MCF 10A (cell line): ENCODE data around the gene TUBGCP3. TPM values are rescaled to one million over a fixed set of nuclear protein-coding genes. Genes with fewer than 3 reads are reported as not detected.

Experiments used
- BruUV-seq: library from RNA; stranded (reverse); fragments of 400-500 nt; replicated peaks from 2 replicates; lab custom pipeline; 2021; lab: Mats Ljungman, UMichigan
- CTCF ChIA-PET: fragments of 300-600 bp; sonication (Branson Sonifier 250); formaldehyde crosslinking; extraction: SDS; loops from one replicate; lab custom pipeline; 2021; ENCODE audit warnings: antibody characterized with exemption, inconsistent platforms; lab: Yijun Ruan, JAX
- POLR2A ChIA-PET: fragments of 300-600, 350-650 bp; sonication (Branson Sonifier 250); formaldehyde crosslinking; extraction: SDS; loops from one replicate; lab custom pipeline; 2020; ENCODE audit warnings: antibody characterized with exemption, inconsistent platforms; lab: Yijun Ruan, JAX
- DNase-seq: peaks from one replicate; pipeline ENCODE4 v3.0.0-alpha.2; 2018; ENCODE audit not compliant: unreplicated experiment
- H3K27ac Mint-ChIP-seq: one replicate; pipeline ENCODE4 v1.8.0; 2022; ENCODE audit warnings: mild to moderate bottlenecking, low read depth, mixed read lengths; ENCODE audit not compliant: unreplicated experiment
- H3K27me3 Mint-ChIP-seq: one replicate; pipeline ENCODE4 v1.8.0; 2022; ENCODE audit warnings: mixed read lengths; ENCODE audit not compliant: insufficient read depth, unreplicated experiment
- H3K36me3 Mint-ChIP-seq: one replicate; pipeline ENCODE4 v1.8.0; 2022; ENCODE audit warnings: mild to moderate bottlenecking, moderate library complexity, mixed read lengths; ENCODE audit not compliant: insufficient read depth, unreplicated experiment
- H3K4me1 Mint-ChIP-seq: one replicate; pipeline ENCODE4 v1.8.0; 2022; ENCODE audit warnings: mixed read lengths; ENCODE audit not compliant: insufficient read depth, unreplicated experiment
- H3K4me3 Mint-ChIP-seq: one replicate; pipeline ENCODE4 v1.8.0; 2022; ENCODE audit warnings: mild to moderate bottlenecking, moderate library complexity, mixed read lengths; ENCODE audit not compliant: unreplicated experiment
- H3K9me3 Mint-ChIP-seq: one replicate; pipeline ENCODE4 v1.8.0; 2022; ENCODE audit warnings: mixed read lengths; ENCODE audit not compliant: unreplicated experiment
- intact Hi-C: fragments of 100-400 bp; cut with micrococcal nuclease; formaldehyde crosslinking; loops from 2 replicates; pipeline ENCODE4 v1.14.1; 2022
- total RNA-seq: library from RNA; stranded (reverse); gene quantifications from 2 replicates; pipeline ENCODE4 v1.2.3, GENCODE V29; 2022
- TF ChIP-seq, protein P1 (sequence below): fragments of 200-600 bp; IDR thresholded peaks from one replicate; pipeline ENCODE4 v1.8.0; 2022; ENCODE audit warnings: antibody characterized with exemption, mild to moderate bottlenecking; ENCODE audit not compliant: unreplicated experiment

The TUBGCP3 gene
- total RNA-seq, 1 experiment from 2014 or later: 35.7 TPM

DNA sequence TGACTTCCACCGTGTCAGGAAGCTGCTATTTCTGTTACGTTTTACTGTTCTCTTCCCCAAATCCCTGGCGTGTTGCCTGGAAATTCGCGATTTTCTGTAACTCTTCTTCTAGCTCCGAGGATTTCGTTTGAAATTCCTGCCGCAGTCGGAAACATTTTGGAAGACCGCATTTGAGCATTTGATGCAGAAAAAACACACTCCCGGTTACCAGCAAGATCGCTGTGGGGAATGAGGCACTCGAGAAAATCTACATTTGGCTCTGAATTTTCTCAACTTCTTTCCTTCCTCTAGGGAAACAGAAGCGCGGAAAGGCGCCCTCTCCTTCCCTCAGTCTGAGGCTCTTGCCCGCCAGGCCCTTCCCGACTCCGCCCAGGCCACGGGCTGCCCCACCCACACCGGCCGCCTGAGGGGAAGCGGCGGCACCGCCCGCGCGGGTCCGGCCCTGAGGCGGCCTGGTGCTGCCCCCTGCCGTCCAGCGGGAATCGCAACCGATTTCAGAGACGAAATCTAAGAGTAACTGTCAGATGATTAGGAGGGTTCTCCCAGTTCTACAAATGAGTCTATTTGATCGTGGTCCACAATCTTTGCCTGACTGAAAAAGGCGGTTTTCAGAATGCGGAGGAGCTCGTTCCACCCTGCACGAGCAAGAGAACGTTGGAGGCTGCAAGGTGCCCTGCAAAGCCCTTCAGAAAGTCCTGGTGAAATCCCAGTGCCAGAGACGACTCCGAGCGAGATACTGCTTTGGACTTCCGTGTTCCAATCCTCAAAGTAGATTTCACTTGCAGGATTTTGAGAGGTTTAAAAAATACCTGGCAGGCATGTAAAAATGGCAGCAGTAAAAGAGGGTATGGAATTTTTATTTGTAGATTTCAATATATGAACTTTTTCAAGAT, 18.4 kb upstream of the TUBGCP3 start:
- POLR2A ChIA-PET: interaction anchor here (0.6 to 0.9 kb wide), 4 partner anchors 15 to 59 kb away, joined by 3 to 4 read pairs (median 3); no protein-coding TSS in a partner anchor
- TF ChIP-seq, protein P1, sequence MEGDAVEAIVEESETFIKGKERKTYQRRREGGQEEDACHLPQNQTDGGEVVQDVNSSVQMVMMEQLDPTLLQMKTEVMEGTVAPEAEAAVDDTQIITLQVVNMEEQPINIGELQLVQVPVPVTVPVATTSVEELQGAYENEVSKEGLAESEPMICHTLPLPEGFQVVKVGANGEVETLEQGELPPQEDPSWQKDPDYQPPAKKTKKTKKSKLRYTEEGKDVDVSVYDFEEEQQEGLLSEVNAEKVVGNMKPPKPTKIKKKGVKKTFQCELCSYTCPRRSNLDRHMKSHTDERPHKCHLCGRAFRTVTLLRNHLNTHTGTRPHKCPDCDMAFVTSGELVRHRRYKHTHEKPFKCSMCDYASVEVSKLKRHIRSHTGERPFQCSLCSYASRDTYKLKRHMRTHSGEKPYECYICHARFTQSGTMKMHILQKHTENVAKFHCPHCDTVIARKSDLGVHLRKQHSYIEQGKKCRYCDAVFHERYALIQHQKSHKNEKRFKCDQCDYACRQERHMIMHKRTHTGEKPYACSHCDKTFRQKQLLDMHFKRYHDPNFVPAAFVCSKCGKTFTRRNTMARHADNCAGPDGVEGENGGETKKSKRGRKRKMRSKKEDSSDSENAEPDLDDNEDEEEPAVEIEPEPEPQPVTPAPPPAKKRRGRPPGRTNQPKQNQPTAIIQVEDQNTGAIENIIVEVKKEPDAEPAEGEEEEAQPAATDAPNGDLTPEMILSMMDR: peak; percentile 78
- Mint-ChIP-seq H3K4me1 (peaks cover 4% of the 10 kb centered on the region), H3K9me3 (no peaks in the 10 kb centered on the region), H3K27ac (no peak overlapping the region), H3K4me3 (peak overlapping the region; percentile 74), H3K27me3 (peaks cover 65% of the 10 kb centered on the region), H3K36me3 (no peaks in the 10 kb centered on the region)
- intact Hi-C loops: loop anchor here (1.0 to 10.0 kb wide), 3 partner anchors 94 to 1382 kb away; no protein-coding TSS in a partner anchor
- DNase-seq: peak; percentile 83
- BruUV-seq: no TSS peak
- CTCF ChIA-PET: interaction anchor here (0.6 to 3.8 kb wide), 40 partner anchors 10 to 1789 kb away, joined by 3 to 39 read pairs (median 4); no protein-coding TSS in a partner anchor

DNA sequence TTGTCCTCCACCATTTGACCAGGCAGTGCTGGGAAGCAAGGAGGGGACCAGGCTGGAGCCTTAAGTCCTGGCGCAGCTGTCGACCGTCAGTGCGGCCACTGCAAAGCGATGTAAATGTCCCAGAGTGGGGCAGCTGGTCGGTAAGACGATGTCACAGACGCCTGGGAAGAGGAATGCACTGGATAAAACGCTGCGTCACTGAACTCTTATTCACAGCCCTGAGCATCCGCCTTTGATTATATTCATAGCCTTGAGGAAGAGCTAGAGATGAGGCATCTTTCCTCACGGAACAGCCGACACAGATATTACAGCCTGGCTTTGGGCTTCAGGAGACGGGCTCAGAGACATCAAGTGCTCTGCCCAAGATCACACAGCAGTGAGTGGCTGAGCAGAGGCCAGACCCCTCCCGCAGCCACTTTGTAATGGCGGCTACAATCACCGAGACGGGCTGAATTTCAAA, 17.6 kb upstream of the TUBGCP3 start:
- ChIA-PET CTCF (interaction anchor here (0.5 to 3.8 kb wide), 28 partner anchors 11 to 1788 kb away, joined by 3 to 39 read pairs (median 4); no protein-coding TSS in a partner anchor), POLR2A (interaction anchor here (0.7 to 1.4 kb wide), 3 partner anchors 17 to 58 kb away, joined by 3 to 5 read pairs (median 4); partner anchors contain the start of gene TUBGCP3)
- Mint-ChIP-seq H3K36me3 (no peaks in the 10 kb centered on the region), H3K4me1 (peaks cover 4% of the 10 kb centered on the region), H3K9me3 (no peaks in the 10 kb centered on the region), H3K27me3 (peaks cover 64% of the 10 kb centered on the region), H3K27ac (no peak overlapping the region), H3K4me3 (peak overlapping the region; percentile 74)
- intact Hi-C loops: loop anchor here (5.0 to 10.0 kb wide), 2 partner anchors 93 to 1381 kb away; no protein-coding TSS in a partner anchor
- TF ChIP-seq, protein P1: no peak
- no TSS peak for BruUV-seq
- no peak for DNase-seq

DNA sequence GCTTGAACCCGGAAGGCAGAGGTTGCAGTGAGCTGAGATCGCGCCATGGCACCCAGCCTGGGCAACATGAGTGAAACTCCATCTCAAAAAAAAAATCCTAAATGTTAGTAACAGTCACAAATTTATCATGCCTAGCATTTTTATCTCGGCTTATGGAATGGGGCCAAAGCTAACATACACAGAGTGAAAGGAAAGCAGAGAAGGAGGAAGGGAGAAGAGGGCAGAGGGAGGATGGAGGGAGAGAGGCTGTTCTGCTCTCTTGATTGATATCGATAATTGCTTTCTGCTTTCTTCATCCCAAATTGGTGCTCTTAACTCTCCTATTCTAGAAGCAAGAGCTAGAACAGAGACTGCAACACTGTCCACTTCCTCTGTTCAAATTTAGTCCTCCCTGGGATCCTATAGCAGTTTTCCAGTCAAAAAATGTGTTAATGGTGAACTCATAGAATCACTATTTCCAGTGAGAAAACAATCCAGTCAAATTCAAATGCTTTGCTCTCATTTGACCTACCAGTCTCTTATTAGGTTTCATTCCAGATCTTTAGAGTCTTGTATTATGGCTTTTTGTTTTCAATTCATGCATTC, 15.8 kb upstream of the TUBGCP3 start:
- DNase-seq: no peak
- ChIA-PET POLR2A (interaction anchor here (1.4 kb wide), 1 partner anchor 15 kb away, joined by 5 read pairs; the partner anchor contains the start of gene TUBGCP3), CTCF (interaction anchor here (0.6 to 1.0 kb wide), 3 partner anchors 11 to 1157 kb away, joined by 3 to 4 read pairs (median 4); no protein-coding TSS in a partner anchor)
- BruUV-seq: no TSS peak
- TF ChIP-seq, protein P1: no peak
- peaks cover 4% of the 10 kb centered on the region for H3K4me1 Mint-ChIP-seq
- H3K36me3 Mint-ChIP-seq: no peaks in the 10 kb centered on the region
- H3K27ac Mint-ChIP-seq: no peak overlapping the region
- H3K9me3 Mint-ChIP-seq: no peaks in the 10 kb centered on the region
- intact Hi-C loops: loop anchor here (10.0 kb wide), 1 partner anchor 1379 kb away; no protein-coding TSS in a partner anchor
- no peak overlapping the region for H3K4me3 Mint-ChIP-seq
- H3K27me3 Mint-ChIP-seq: peaks cover 51% of the 10 kb centered on the region
